ENCODE measurements around the gene CRK. TPM values are rescaled to one million over a fixed set of nuclear protein-coding genes. Genes with fewer than 3 reads are reported as not detected.
A peak's percentile ranks its signal among the peaks of the same experiment; 100 is the strongest.
"Not testable (repeated sequence)": the region's sequence is repeated elsewhere in the genome, so short reads cannot be mapped to it uniquely, and the experiment has no call there.

The CRK gene
- total RNA-seq, 1 donor from 2014 or later: 42.8 TPM

GRCh38 chr17:1379208-1379929 is 76.7 kb downstream of the CRK start:
- H3K9ac ChIP-seq (ENCODE audit: low read depth in 1 of 3, low read length in 3 of 3): no peak overlapping the region
- H3K9me3 ChIP-seq (ENCODE audit: control insufficient read depth in 3 of 3, low read length in 3 of 3): no peaks in the 10 kb centered on the region
- no peak overlapping the region for H3K4me3 ChIP-seq (ENCODE audit: low read length in 3 of 3)
- H3K36me3 ChIP-seq (ENCODE audit: control insufficient read depth in 3 of 3, insufficient read depth in 3 of 3, low read length in 3 of 3): no peaks in the 10 kb centered on the region
- peaks cover 43 to 62% (median 46%) of the 10 kb centered on the region in 3 donors for H3K4me1 ChIP-seq (ENCODE audit: control insufficient read depth in 3 of 3, insufficient read depth in 3 of 3, low read length in 3 of 3)
- H3K27ac ChIP-seq (ENCODE audit: low read depth, low read length): no peak overlapping the region
- H3K27me3 ChIP-seq (ENCODE audit: control insufficient read depth in 3 of 3, insufficient read depth in 3 of 3, low read length in 3 of 3): no peaks in the 10 kb centered on the region

DNA sequence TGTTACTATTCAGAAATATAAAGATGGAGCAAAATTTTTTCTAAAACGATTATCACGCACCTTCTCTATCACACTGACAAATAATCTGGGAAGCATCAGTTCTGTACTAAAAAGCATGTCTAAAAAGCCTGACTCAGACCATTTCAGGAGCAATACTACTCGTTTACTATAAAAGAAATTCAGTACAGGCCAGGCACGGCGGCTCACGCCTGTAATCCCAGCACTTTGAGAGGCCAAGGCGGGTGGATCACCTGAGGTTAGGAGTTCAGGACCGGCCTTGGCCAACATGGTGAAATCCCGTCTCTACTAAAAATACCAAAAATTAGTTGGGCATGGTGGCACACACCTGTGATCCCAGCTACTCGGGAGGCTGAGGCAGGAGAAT is 77.6 kb downstream of the CRK start:
- not testable (repeated sequence) for H3K36me3 ChIP-seq (ENCODE audit: control insufficient read depth in 3 of 3, insufficient read depth in 3 of 3, low read length in 3 of 3); H3K9me3 ChIP-seq (ENCODE audit: control insufficient read depth in 3 of 3, low read length in 3 of 3); H3K27ac ChIP-seq (ENCODE audit: low read depth, low read length); H3K9ac ChIP-seq (ENCODE audit: low read depth in 1 of 3, low read length in 3 of 3); H3K4me3 ChIP-seq (ENCODE audit: low read length in 3 of 3); H3K27me3 ChIP-seq (ENCODE audit: control insufficient read depth in 3 of 3, insufficient read depth in 3 of 3, low read length in 3 of 3)
- peaks cover 44 to 64% (median 50%) of the 10 kb centered on the region in 3 donors for H3K4me1 ChIP-seq (ENCODE audit: control insufficient read depth in 3 of 3, insufficient read depth in 3 of 3, low read length in 3 of 3)

DNA sequence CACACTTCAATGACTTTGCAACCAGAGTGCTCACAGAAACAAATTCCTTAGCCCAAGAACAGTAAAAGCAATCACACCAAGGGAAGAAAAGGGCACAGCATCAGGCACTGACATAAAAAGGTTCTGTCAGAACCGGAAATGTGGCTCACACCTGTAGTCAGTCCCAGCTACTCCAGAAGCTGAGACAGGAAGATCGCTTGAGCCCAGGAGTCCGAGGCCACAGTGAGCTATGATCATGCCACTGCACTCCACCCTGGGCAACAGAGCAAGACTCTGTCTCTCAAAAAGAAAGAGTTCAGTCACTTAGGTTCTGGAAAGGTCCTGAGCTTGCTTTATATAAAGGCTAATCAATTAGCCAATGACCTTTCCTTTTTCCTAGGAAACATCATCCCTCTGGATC is 78.7 kb downstream of the CRK start:
- peaks cover 0 to 6% (median 2%) of the 10 kb centered on the region in 3 donors for H3K36me3 ChIP-seq (ENCODE audit: control insufficient read depth in 3 of 3, insufficient read depth in 3 of 3, low read length in 3 of 3)
- H3K27ac ChIP-seq (ENCODE audit: low read depth, low read length): no peak overlapping the region
- H3K9me3 ChIP-seq (ENCODE audit: control insufficient read depth in 3 of 3, low read length in 3 of 3): no peaks in the 10 kb centered on the region
- H3K27me3 ChIP-seq (ENCODE audit: control insufficient read depth in 3 of 3, insufficient read depth in 3 of 3, low read length in 3 of 3): no peaks in the 10 kb centered on the region
- peaks cover 48 to 68% (median 50%) of the 10 kb centered on the region in 3 donors for H3K4me1 ChIP-seq (ENCODE audit: control insufficient read depth in 3 of 3, insufficient read depth in 3 of 3, low read length in 3 of 3)
- H3K4me3 ChIP-seq (ENCODE audit: low read length in 3 of 3): no peak overlapping the region
- H3K9ac ChIP-seq (ENCODE audit: low read depth in 1 of 3, low read length in 3 of 3): no peak overlapping the region

GRCh38 chr17:1376061-1376460 is 80.0 kb downstream of the CRK start:
- no peak overlapping the region for H3K27ac ChIP-seq (ENCODE audit: low read depth, low read length)

GRCh38 chr17:1375615-1376014 is 80.4 kb downstream of the CRK start:
- H3K4me3 ChIP-seq (ENCODE audit: low read length in 3 of 3): no peak overlapping the region

More at GRCh38 chr17:1376061-1376460, 80.0 kb downstream of the CRK start:
- Histone ChIP-seq H3K4me1 (ENCODE audit: control insufficient read depth in 3 of 3, insufficient read depth in 3 of 3, low read length in 3 of 3) (peaks cover 53 to 72% (median 55%) of the 10 kb centered on the region in 3 donors), H3K4me3 (ENCODE audit: low read length in 3 of 3) (no peak overlapping the region), H3K9me3 (ENCODE audit: control insufficient read depth in 3 of 3, low read length in 3 of 3) (no peaks in the 10 kb centered on the region), H3K9ac (ENCODE audit: low read depth in 1 of 3, low read length in 3 of 3) (no peak overlapping the region), H3K27me3 (ENCODE audit: control insufficient read depth in 3 of 3, insufficient read depth in 3 of 3, low read length in 3 of 3) (no peaks in the 10 kb centered on the region), H3K36me3 (ENCODE audit: control insufficient read depth in 3 of 3, insufficient read depth in 3 of 3, low read length in 3 of 3) (peaks cover 0 to 6% (median 2%) of the 10 kb centered on the region in 3 donors)

GRCh38 chr17:1374431-1375177 is 81.4 kb downstream of the CRK start:
- Histone ChIP-seq H3K9ac (ENCODE audit: low read depth in 1 of 3, low read length in 3 of 3) (no peak overlapping the region), H3K36me3 (ENCODE audit: control insufficient read depth in 3 of 3, insufficient read depth in 3 of 3, low read length in 3 of 3) (peaks cover 0 to 6% (median 2%) of the 10 kb centered on the region in 3 donors), H3K4me1 (ENCODE audit: control insufficient read depth in 3 of 3, insufficient read depth in 3 of 3, low read length in 3 of 3) (peaks cover 51 to 66% (median 56%) of the 10 kb centered on the region in 3 donors), H3K4me3 (ENCODE audit: low read length in 3 of 3) (no peak overlapping the region), H3K9me3 (ENCODE audit: control insufficient read depth in 3 of 3, low read length in 3 of 3) (no peaks in the 10 kb centered on the region), H3K27me3 (ENCODE audit: control insufficient read depth in 3 of 3, insufficient read depth in 3 of 3, low read length in 3 of 3) (no peaks in the 10 kb centered on the region), H3K27ac (ENCODE audit: low read depth, low read length) (no peak overlapping the region)

More at GRCh38 chr17:1375615-1376014, 80.4 kb downstream of the CRK start:
- Histone ChIP-seq H3K9ac (ENCODE audit: low read depth in 1 of 3, low read length in 3 of 3) (no peak overlapping the region), H3K4me1 (ENCODE audit: control insufficient read depth in 3 of 3, insufficient read depth in 3 of 3, low read length in 3 of 3) (peaks cover 56 to 70% (median 57%) of the 10 kb centered on the region in 3 donors), H3K36me3 (ENCODE audit: control insufficient read depth in 3 of 3, insufficient read depth in 3 of 3, low read length in 3 of 3) (peaks cover 0 to 6% (median 2%) of the 10 kb centered on the region in 3 donors), H3K27me3 (ENCODE audit: control insufficient read depth in 3 of 3, insufficient read depth in 3 of 3, low read length in 3 of 3) (no peaks in the 10 kb centered on the region), H3K27ac (ENCODE audit: low read depth, low read length) (no peak overlapping the region), H3K9me3 (ENCODE audit: control insufficient read depth in 3 of 3, low read length in 3 of 3) (no peaks in the 10 kb centered on the region)

DNA sequence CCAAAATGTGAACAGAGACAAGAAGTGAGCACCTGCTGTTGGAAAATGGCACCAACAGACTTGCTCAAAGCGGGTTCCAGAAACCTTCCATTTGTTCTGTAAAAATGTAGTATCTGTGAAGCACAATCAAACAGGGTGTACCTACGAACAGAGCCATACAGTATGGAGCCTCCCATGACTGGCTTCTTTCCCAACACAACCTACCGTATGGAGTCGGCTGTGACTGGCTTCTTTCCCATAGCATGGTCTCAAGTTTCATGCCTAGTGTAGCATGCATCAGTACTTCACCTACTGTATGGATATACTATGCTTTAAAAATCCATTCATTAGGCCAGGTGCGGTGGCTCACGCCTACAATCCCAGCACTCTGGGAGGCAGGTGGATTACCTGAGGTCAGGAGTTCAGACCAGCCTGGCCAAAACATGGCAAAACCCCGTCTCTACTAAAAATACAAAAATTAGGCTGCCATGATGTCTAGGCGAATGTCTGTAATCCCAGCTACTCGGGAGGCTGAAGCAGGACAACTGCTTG is 82.3 kb downstream of the CRK start:
- Histone ChIP-seq H3K9ac (ENCODE audit: low read depth in 1 of 3, low read length in 3 of 3) (no peak overlapping the region), H3K27me3 (ENCODE audit: control insufficient read depth in 3 of 3, insufficient read depth in 3 of 3, low read length in 3 of 3) (no peaks in the 10 kb centered on the region), H3K4me1 (ENCODE audit: control insufficient read depth in 3 of 3, insufficient read depth in 3 of 3, low read length in 3 of 3) (peaks cover 52 to 62% (median 54%) of the 10 kb centered on the region in 3 donors), H3K36me3 (ENCODE audit: control insufficient read depth in 3 of 3, insufficient read depth in 3 of 3, low read length in 3 of 3) (peaks cover 0 to 6% (median 2%) of the 10 kb centered on the region in 3 donors), H3K9me3 (ENCODE audit: control insufficient read depth in 3 of 3, low read length in 3 of 3) (no peaks in the 10 kb centered on the region), H3K4me3 (ENCODE audit: low read length in 3 of 3) (no peak overlapping the region), H3K27ac (ENCODE audit: low read depth, low read length) (no peak overlapping the region)

DNA sequence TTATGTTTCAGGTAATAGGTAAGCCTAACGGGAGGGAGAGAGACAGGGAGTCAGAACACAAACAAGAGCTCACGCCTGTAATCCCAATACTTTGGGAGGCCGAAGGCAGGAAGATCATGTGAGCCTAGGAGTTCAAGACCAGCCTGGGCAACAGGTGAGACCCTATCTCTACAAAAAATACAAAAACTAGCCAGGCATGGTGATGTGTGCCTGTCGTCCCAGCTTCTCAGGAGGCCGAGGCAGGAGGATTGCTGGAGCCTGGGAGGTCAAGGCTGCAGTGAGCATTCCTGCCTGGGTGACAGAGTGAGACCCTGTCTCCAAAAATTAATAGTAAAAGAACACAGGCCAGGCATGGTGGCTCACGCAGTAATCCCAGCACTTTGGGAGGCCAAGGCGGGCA is 83.4 kb downstream of the CRK start:
- Histone ChIP-seq H3K4me1 (ENCODE audit: control insufficient read depth in 3 of 3, insufficient read depth in 3 of 3, low read length in 3 of 3) (peaks cover 53 to 60% (median 59%) of the 10 kb centered on the region in 3 donors), H3K27me3 (ENCODE audit: control insufficient read depth in 3 of 3, insufficient read depth in 3 of 3, low read length in 3 of 3) (no peaks in the 10 kb centered on the region), H3K4me3 (ENCODE audit: low read length in 3 of 3) (no peak overlapping the region), H3K9me3 (ENCODE audit: control insufficient read depth in 3 of 3, low read length in 3 of 3) (no peaks in the 10 kb centered on the region), H3K27ac (ENCODE audit: low read depth, low read length) (no peak overlapping the region), H3K9ac (ENCODE audit: low read depth in 1 of 3, low read length in 3 of 3) (no peak overlapping the region), H3K36me3 (ENCODE audit: control insufficient read depth in 3 of 3, insufficient read depth in 3 of 3, low read length in 3 of 3) (peaks cover 0 to 6% (median 2%) of the 10 kb centered on the region in 3 donors)

DNA sequence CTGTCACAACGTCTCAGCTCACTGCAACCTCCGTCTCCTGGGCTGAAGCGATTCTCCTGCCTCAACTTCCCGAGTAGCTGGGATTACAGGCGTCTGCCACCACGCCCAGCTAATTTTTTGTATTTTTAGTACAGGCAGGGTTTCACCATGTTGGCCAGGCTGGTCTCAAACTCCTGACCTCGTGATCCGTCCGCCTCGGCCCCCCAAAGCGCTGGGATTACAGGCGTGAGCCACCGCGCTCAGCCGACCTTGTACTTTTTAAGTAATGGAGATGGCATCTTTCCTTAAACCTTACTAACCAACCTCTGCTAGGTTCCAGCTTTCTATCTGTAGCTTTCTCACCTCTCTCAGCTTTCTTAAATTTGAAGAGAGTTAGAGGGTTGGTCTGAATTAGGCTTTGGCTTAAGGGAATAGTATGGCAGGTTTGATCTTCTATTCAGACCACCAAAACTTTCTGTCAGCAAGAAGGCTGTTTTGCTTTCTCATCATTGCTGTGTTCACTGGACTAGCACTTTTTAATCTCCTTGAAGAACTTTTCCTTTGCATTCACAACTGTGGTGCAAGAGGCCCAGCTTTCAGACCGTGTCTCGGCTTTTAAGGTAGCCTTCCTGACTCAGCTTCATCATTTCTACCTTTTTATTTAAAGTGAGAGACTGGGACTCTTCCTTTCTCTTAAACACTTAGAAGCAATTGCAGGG is 84.0 kb downstream of the CRK start:
- Histone ChIP-seq H3K4me1 (ENCODE audit: control insufficient read depth in 3 of 3, insufficient read depth in 3 of 3, low read length in 3 of 3) (peaks cover 51 to 56% (median 55%) of the 10 kb centered on the region in 3 donors), H3K27ac (ENCODE audit: low read depth, low read length) (no peak overlapping the region), H3K36me3 (ENCODE audit: control insufficient read depth in 3 of 3, insufficient read depth in 3 of 3, low read length in 3 of 3) (peaks cover 0 to 6% (median 2%) of the 10 kb centered on the region in 3 donors), H3K9ac (ENCODE audit: low read depth in 1 of 3, low read length in 3 of 3) (peak overlapping the region in 1 of 3 donors; percentile 10), H3K4me3 (ENCODE audit: low read length in 3 of 3) (no peak overlapping the region), H3K27me3 (ENCODE audit: control insufficient read depth in 3 of 3, insufficient read depth in 3 of 3, low read length in 3 of 3) (no peaks in the 10 kb centered on the region), H3K9me3 (ENCODE audit: control insufficient read depth in 3 of 3, low read length in 3 of 3) (no peaks in the 10 kb centered on the region)
